ENCODE results near the gene IDUA.

The IDUA gene

GRCh38 chr4:1018147-1019020, 31.5 kb downstream of the IDUA start:
- DNase-seq = peak; percentile 28

- no peak for DNase-seq
Observed at GRCh38 chr4:1019320-1019719, 32.5 kb downstream of the IDUA start.

- DNase-seq = peak; percentile 29
Observed at GRCh38 chr4:1019729-1020470, 33.1 kb downstream of the IDUA start.

- no peak for DNase-seq
Observed at GRCh38 chr4:1021386-1022050, 34.7 kb downstream of the IDUA start.

- DNase-seq = no peak
Observed at GRCh38 chr4:1022051-1022738, 35.4 kb downstream of the IDUA start.

- DNase-seq = no peak
Observed at GRCh38 chr4:1022739-1023066, 35.9 kb downstream of the IDUA start.

- no peak for DNase-seq
Observed at GRCh38 chr4:1023075-1023640, 36.3 kb downstream of the IDUA start.

GRCh38 chr4:1023895-1024740, 37.3 kb downstream of the IDUA start:
- no peak for DNase-seq

GRCh38 chr4:1024882-1025545, 38.2 kb downstream of the IDUA start:
- no peak for DNase-seq

GRCh38 chr4:1026115-1026514, 39.3 kb downstream of the IDUA start:
- peak; percentile 31 for DNase-seq

GRCh38 chr4:1027219-1027914, 40.5 kb downstream of the IDUA start:
- DNase-seq = no peak

- no peak for DNase-seq
Observed at GRCh38 chr4:1027915-1028238, 41.0 kb downstream of the IDUA start.

GRCh38 chr4:1028574-1029220, 41.9 kb downstream of the IDUA start:
- no peak for DNase-seq

- no peak for DNase-seq
Observed at GRCh38 chr4:1029529-1029928, 42.7 kb downstream of the IDUA start.

GRCh38 chr4:1030031-1030430, 43.2 kb downstream of the IDUA start:
- peak; percentile 28 for DNase-seq

GRCh38 chr4:1030559-1030958, 43.7 kb downstream of the IDUA start:
- no peak for DNase-seq

- DNase-seq = no peak
Observed at GRCh38 chr4:1031346-1031745, 44.5 kb downstream of the IDUA start.

- DNase-seq = no peak
Observed at GRCh38 chr4:1031956-1032795, 45.3 kb downstream of the IDUA start.

GRCh38 chr4:1032861-1033260, 46.0 kb downstream of the IDUA start:
- DNase-seq = no peak

Data from NCI-H82 (cell line).